Measurements from ENCODE around the gene SORCS2.

Gene SORCS2

GRCh38 chr4:7739077-7739917, 547.0 kb downstream of the SORCS2 start:
- no peak overlapping the region for H3K4me3 ChIP-seq (ENCODE audit: low read depth, low read length)
- H3K27ac ChIP-seq (ENCODE audit: extremely low read depth, low read depth, low read length): no peak overlapping the region
- no peaks in the 10 kb centered on the region for H3K4me1 ChIP-seq (ENCODE audit: control insufficient read depth, insufficient read depth, low read length)
- ChIA-PET CTCF (interaction anchor here (0.7 kb wide), 1 partner anchor 724 kb away, joined by 4 read pairs; no protein-coding TSS in a partner anchor), POLR2A (no interaction called here)
- TF ChIP-seq ZNF416 (tag by site-specific recombination; IDR thresholded peaks at IDR 0.05): no peak
- TF ChIP-seq, protein P1, sequence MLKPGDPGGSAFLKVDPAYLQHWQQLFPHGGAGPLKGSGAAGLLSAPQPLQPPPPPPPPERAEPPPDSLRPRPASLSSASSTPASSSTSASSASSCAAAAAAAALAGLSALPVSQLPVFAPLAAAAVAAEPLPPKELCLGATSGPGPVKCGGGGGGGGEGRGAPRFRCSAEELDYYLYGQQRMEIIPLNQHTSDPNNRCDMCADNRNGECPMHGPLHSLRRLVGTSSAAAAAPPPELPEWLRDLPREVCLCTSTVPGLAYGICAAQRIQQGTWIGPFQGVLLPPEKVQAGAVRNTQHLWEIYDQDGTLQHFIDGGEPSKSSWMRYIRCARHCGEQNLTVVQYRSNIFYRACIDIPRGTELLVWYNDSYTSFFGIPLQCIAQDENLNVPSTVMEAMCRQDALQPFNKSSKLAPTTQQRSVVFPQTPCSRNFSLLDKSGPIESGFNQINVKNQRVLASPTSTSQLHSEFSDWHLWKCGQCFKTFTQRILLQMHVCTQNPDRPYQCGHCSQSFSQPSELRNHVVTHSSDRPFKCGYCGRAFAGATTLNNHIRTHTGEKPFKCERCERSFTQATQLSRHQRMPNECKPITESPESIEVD (tag by site-specific recombination; IDR thresholded peaks at IDR 0.05): no peak
- no peak for TF ChIP-seq ZBTB48 (tag by site-specific recombination; IDR thresholded peaks at IDR 0.05)
- H3K9me3 ChIP-seq (ENCODE audit: control insufficient read depth, insufficient read depth, low read depth, low read length): no peaks in the 10 kb centered on the region
- no peaks in the 10 kb centered on the region for H3K36me3 ChIP-seq (ENCODE audit: control insufficient read depth in 2 of 2, insufficient read depth in 1 of 2, low read length in 2 of 2)

GRCh38 chr4:7739918-7740865, 547.9 kb downstream of the SORCS2 start:
- no peak overlapping the region for H3K4me3 ChIP-seq (ENCODE audit: low read depth, low read length)
- H3K36me3 ChIP-seq (ENCODE audit: control insufficient read depth in 2 of 2, insufficient read depth in 1 of 2, low read length in 2 of 2): no peaks in the 10 kb centered on the region
- CTCF ChIA-PET: interaction anchor here (0.7 kb wide), 1 partner anchor 725 kb away, joined by 4 read pairs; no protein-coding TSS in a partner anchor
- no peaks in the 10 kb centered on the region for H3K9me3 ChIP-seq (ENCODE audit: control insufficient read depth, insufficient read depth, low read depth, low read length)
- 0 out of 2 replicates have a peak, but pooled peaks have one; percentile 21 for TF ChIP-seq GLIS2 (tag by site-specific recombination; IDR thresholded peaks at IDR 0.05)
- TF ChIP-seq ZNF548 (tag by site-specific recombination; IDR thresholded peaks at IDR 0.05): no peak
- POLR2A ChIA-PET: no interaction called here
- no peaks in the 10 kb centered on the region for H3K4me1 ChIP-seq (ENCODE audit: control insufficient read depth, insufficient read depth, low read length)
- H3K27ac ChIP-seq (ENCODE audit: extremely low read depth, low read depth, low read length): no peak overlapping the region

- H3K36me3 ChIP-seq (ENCODE audit: control insufficient read depth in 2 of 2, insufficient read depth in 1 of 2, low read length in 2 of 2): no peaks in the 10 kb centered on the region
- ChIA-PET POLR2A (no interaction called here), CTCF (no interaction called here)
- TF ChIP-seq ZNF114 (tag by site-specific recombination; IDR thresholded peaks at IDR 0.05) (no peak), ZEB2 (tag by site-specific recombination; IDR thresholded peaks at IDR 0.05) (no peak), MYNN (tag by site-specific recombination; IDR thresholded peaks at IDR 0.05; ENCODE audit: borderline replicate concordance) (no peak), ZNF837 (tag by site-specific recombination; IDR thresholded peaks at IDR 0.05) (no peak), ZNF426 (tag by site-specific recombination; IDR thresholded peaks at IDR 0.05) (no peak), ZNF600 (tag by site-specific recombination; IDR thresholded peaks at IDR 0.05) (no peak)
- TF ChIP-seq, protein P2, sequence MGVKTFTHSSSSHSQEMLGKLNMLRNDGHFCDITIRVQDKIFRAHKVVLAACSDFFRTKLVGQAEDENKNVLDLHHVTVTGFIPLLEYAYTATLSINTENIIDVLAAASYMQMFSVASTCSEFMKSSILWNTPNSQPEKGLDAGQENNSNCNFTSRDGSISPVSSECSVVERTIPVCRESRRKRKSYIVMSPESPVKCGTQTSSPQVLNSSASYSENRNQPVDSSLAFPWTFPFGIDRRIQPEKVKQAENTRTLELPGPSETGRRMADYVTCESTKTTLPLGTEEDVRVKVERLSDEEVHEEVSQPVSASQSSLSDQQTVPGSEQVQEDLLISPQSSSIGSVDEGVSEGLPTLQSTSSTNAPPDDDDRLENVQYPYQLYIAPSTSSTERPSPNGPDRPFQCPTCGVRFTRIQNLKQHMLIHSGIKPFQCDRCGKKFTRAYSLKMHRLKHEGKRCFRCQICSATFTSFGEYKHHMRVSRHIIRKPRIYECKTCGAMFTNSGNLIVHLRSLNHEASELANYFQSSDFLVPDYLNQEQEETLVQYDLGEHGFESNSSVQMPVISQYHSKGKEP (tag by site-specific recombination; IDR thresholded peaks at IDR 0.05): no peak
- no peak overlapping the region for H3K4me3 ChIP-seq (ENCODE audit: low read depth, low read length)
- H3K27ac ChIP-seq (ENCODE audit: extremely low read depth, low read depth, low read length): no peak overlapping the region
- H3K9me3 ChIP-seq (ENCODE audit: control insufficient read depth, insufficient read depth, low read depth, low read length): no peaks in the 10 kb centered on the region
- H3K4me1 ChIP-seq (ENCODE audit: control insufficient read depth, insufficient read depth, low read length): no peaks in the 10 kb centered on the region
Observed at GRCh38 chr4:7740866-7741525, 548.7 kb downstream of the SORCS2 start.

Data from HEK293 (cell line).